HG03378 (cell line): ENCODE measurements around the gene MACF1.

Experiments used
- ATAC-seq: cut with Tn5 transposase; IDR thresholded peaks from one replicate; pipeline ENCODE4 v1.9.1; 2021; ENCODE audit warnings: mild to moderate bottlenecking, moderate library complexity; ENCODE audit not compliant: unreplicated experiment

MACF1 gene

DNA sequence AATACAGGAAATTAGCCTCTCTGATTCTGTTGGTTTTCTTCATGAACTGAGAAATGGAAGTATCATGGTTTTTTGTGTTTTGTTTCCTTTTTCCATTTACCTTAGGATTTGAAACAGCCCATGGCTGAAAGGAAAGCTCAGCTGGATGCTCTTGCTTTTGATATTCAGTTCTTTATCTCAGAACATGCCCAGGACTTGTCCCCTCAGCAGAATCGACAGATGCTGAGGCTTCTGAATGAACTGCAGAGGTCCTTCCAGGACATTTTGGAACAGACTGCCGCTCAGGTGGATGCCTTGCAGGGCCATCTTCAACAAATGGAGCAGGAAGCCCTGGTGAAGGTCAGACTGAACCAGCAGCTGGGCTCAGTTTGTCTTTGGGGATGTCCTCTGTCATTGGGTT is 142.4 kb downstream of the MACF1 start:
- ATAC-seq: no peak

GRCh38 chr1:39348278-39348677 is 143.8 kb downstream of the MACF1 start:
- no peak for ATAC-seq

DNA sequence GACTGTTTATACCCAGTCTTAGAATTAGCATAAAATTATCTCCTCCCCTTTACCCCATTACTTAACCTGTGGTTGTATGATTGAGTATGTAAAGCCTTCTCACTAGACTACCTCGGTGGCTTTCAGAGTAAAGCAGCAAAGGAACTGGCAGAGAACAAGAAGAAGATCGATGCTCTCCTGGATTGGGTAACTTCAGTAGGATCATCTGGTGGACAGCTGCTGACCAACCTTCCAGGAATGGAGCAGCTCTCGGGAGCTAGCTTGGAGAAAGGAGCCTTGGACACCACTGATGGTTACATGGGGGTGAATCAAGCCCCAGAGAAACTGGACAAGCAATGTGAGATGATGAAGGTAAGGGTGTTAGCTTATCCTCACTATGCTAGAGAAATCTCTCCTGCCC is 148.4 kb downstream of the MACF1 start:
- no peak for ATAC-seq

DNA sequence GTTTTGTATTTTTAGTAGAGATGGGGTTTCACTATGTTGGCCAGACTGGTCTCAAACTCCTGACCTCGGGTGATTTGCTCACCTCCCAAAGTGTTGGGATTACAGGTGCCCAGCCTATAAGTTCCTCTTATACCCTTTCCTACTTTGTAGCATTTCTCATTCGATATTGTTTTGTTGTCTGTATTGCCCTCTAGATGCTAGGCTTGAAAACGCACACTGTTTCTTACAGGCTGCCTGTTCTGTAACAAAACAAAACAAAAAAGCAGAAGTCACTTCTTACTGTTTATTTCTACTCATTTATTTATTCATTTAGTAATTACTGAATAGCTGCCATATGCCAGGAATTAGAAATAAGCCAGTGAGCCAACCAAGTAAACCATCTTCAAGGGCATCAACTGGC is 150.1 kb downstream of the MACF1 start:
- no peak for ATAC-seq

- ATAC-seq: no peak
Observed at GRCh38 chr1:39358491-39358890, 154.0 kb downstream of the MACF1 start.

GRCh38 chr1:39359028-39359570 is 154.6 kb downstream of the MACF1 start:
- no peak for ATAC-seq

GRCh38 chr1:39360731-39361130 is 156.2 kb downstream of the MACF1 start:
- ATAC-seq: no peak

- no peak for ATAC-seq
Observed at GRCh38 chr1:39361446-39361845, 157.0 kb downstream of the MACF1 start.

- no peak for ATAC-seq
Observed at GRCh38 chr1:39363267-39363666, 158.8 kb downstream of the MACF1 start.

DNA sequence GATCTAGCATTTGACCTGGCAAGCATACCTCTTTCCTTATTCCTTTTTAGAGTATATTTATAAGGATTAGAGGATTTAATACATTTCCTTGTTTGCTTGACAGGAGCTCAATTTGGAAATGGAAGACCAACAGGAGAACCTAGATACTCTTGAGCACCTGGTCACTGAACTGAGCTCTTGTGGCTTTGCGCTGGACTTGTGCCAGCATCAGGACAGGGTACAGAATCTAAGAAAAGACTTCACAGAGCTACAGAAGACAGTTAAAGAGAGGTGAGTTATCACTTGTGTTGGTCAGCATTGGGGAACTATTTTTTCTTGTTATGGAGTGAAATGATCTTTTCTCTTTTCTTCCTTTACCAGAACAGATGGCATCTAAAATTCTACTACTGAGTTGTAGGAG is 163.6 kb downstream of the MACF1 start:
- no peak for ATAC-seq

DNA sequence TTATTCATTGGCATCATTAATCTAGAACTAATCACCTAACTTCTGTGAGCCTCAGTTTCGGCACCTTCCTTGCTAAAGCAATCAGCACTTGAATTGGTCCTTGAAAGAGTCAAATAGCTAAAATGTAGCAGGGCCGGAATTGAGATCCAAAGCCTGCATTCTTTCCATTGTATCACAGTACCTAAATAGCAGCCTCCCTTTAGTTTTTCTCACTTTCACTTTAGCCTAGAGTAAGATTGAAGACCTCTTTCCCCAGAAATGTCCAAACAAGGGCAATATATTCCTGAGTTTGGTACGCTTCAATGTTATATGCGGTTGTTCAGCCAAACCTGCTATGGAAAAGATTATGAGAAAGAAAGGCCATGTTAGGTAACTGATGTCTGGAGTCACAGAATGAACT is 165.1 kb downstream of the MACF1 start:
- no peak for ATAC-seq

DNA sequence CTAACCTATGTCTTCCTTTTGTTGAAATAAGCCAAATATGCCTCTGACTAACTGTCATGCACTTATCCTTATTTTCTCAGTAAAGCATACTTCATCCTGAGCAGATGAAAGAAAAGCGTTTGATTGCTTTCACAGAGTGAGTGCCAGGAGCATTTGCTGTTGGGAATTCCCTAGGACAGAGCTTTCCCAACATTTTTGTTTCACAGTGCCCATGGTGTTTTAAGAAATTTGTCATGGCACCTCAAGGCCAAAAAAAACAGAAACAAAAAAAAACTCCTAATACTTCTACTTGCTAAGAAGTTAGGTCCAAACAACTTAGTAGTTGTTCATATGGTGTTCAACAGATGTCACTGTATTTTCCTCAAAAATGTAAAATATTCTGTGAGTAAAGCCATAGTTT is 166.1 kb downstream of the MACF1 start:
- no peak for ATAC-seq

- no peak for ATAC-seq
Observed at GRCh38 chr1:39372105-39372504, 167.6 kb downstream of the MACF1 start.

DNA sequence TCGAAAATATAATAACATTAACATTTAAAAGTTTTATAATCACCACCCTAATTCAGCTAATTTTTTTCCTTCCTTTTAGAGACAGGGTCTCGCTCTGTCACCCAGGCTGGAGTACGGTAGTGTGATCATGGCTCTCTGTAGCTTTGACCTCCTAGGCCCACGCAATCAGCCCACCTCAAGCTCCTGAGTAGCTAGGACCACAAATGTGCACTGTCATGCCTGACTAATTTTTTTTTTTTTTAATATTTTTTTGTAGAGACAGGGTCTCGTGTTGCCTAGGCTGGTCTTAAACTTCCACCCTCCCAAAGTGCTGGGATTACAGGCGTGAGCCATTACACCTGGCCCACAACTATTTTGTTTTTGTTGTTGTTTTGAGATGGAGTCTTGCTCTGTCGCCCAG is 172.2 kb downstream of the MACF1 start:
- ATAC-seq: no peak

- ATAC-seq: no peak
Observed at GRCh38 chr1:39378377-39378776, 173.9 kb downstream of the MACF1 start.

DNA sequence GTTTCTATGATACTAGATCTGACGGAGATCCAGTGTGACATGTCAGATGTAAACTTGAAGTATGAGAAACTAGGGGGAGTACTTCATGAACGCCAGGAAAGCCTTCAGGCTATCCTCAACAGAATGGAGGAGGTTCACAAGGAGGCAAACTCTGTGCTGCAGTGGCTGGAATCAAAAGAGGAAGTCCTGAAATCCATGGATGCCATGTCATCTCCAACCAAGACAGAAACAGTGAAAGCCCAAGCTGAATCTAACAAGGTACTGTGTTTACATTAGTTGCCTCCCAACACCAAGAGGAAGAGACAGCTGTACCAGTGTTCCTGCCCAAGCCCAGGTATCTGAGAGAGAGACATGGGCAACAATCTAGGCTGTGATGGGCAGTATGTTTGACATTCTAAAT is 174.7 kb downstream of the MACF1 start:
- no peak for ATAC-seq

DNA sequence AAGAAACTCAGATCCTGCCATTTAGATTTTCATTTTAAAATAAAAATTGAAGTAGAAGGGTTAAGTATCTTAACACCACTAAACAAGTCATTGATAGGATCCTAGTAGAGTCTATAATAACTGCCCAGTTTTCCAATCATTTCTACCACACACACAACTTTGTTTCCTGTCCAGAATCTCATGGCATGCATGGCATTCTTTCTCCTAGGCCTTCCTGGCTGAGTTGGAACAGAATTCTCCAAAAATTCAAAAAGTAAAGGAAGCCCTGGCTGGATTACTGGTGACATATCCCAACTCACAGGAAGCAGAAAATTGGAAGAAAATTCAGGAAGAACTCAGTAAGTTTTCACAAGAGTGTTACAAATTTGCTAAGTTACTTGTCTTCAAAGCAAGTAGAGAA is 175.5 kb downstream of the MACF1 start:
- no peak for ATAC-seq

DNA sequence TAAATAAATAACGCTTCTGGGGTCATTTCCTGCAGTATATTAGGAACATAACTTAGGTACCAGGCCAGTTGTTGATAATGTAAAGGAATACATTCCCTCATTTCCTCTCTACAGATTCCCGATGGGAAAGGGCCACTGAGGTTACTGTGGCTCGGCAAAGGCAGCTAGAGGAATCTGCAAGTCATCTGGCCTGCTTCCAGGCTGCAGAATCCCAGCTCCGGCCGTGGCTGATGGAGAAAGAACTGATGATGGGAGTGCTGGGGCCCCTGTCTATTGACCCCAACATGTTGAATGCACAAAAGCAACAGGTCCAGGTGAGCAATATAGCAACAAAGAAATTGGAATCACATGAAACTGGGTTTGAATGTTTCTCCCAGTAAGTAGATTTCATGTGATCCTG is 177.3 kb downstream of the MACF1 start:
- no peak for ATAC-seq

DNA sequence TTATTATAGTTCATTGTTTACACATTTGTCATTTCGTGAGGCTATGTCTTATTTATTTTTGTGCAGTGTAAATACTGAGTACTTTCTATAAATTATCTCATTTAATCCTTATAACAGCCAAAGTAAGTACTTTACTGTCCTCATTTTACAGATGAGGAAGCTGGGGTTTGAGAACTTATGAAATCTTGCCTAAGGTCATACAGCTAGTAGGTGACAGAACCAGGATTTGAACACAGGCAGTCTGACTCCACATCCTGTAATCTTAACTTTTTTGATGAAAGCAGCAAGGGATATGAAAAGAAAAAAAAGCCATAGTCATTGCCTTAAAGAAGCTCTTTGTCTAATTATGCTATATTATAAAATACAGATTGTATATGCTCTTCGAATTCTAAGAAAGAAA is 179.8 kb downstream of the MACF1 start:
- no peak for ATAC-seq

GRCh38 chr1:39385067-39385988 is 180.8 kb downstream of the MACF1 start:
- ATAC-seq: no peak

GRCh38 chr1:39386997-39387396 is 182.5 kb downstream of the MACF1 start:
- no peak for ATAC-seq

DNA sequence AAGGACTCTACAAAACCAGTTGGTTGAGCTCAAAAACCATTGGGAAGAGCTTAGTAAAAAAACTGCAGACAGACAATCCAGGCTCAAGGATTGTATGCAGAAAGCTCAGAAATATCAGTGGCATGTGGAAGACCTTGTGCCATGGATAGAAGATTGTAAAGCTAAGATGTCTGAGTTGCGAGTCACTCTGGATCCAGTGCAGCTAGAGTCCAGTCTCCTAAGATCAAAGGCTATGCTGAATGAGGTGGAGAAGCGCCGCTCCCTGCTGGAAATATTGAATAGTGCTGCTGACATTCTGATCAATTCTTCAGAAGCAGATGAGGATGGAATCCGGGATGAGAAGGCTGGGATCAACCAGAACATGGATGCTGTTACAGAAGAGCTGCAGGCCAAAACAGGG is 183.0 kb downstream of the MACF1 start:
- no peak for ATAC-seq
